ENCODE data around the gene FAAP100.

Gene FAAP100

GRCh38 chr17:81552244-81553017, at the start of gene FAAP100:
Gene FAAP100 (minus strand): TSS chr17:81552353. CDS start chr17:81552330, 23 bp downstream.
- TF ChIP-seq CTCF (IDR thresholded peaks at IDR 0.05; ENCODE audit: low read depth, low read length), result no peak
- no peak for DNase-seq (ENCODE audit: extremely low read depth, low read depth)

- peak; percentile 75 for TF ChIP-seq CTCF (IDR thresholded peaks at IDR 0.05; ENCODE audit: low read depth, low read length)
- peak; percentile 37 for DNase-seq (ENCODE audit: extremely low read depth, low read depth)
Measured at GRCh38 chr17:81601525-81602120, 49.5 kb upstream of the FAAP100 start.

- no peak for TF ChIP-seq CTCF (IDR thresholded peaks at IDR 0.05; ENCODE audit: low read depth, low read length)
- DNase-seq (ENCODE audit: extremely low read depth, low read depth), result no peak
Measured at GRCh38 chr17:81599719-81600486, 47.8 kb upstream of the FAAP100 start.

GRCh38 chr17:81593105-81593871, 41.1 kb upstream of the FAAP100 start:
- no peak for DNase-seq (ENCODE audit: extremely low read depth, low read depth)
- TF ChIP-seq CTCF (IDR thresholded peaks at IDR 0.05; ENCODE audit: low read depth, low read length), result no peak

- TF ChIP-seq CTCF (IDR thresholded peaks at IDR 0.05; ENCODE audit: low read depth, low read length), result no peak
- no peak for DNase-seq (ENCODE audit: extremely low read depth, low read depth)
Measured at GRCh38 chr17:81591971-81592370, 39.8 kb upstream of the FAAP100 start.

- no peak for TF ChIP-seq CTCF (IDR thresholded peaks at IDR 0.05; ENCODE audit: low read depth, low read length)
- DNase-seq (ENCODE audit: extremely low read depth, low read depth), result no peak
Measured at GRCh38 chr17:81590121-81590520, 38.0 kb upstream of the FAAP100 start.
